ENCODE results near the gene SFSWAP.
"Not testable (repeated sequence)": the region's sequence is repeated elsewhere in the genome, so short reads cannot be mapped to it uniquely, and the experiment has no call there.

Gene SFSWAP

DNA sequence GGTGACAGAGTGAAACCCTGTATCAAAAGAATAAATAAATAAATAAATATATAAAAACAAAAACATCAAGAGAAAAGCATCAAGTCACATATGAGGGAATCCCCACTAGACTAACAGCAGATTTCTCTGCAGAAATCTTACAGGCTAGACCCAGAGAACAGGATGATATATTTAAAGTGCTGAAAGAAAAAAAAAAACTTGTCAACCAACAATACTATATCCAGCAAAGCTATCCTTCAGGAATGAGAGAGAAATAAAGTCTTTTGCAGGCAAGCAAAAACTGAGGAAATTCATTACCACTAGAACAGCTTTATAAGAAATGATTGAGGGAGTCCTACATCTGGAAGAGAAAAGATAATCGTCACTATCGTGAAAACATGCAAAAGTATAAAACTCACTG, 6.4 kb upstream of the SFSWAP start:
- DNase-seq: no peak

DNA sequence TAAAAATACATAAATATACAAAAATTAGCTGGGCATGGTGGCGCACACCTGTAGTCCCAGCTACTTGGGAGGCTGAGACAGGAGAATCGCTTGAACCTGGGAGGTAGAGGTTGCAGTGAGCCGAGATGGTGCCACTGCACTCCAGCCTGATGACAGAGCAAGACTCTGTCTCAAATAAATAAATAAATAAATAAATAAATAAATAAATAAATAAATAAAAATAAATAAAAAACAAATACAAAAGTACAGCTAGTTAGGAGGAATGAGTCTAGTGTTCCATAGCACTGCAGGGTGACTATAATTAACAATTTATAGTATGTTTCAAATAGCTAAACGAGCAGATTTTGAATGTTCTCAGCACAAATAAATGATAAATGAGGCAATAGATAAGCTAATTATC, 4.2 kb upstream of the SFSWAP start:
- DNase-seq: not testable (repeated sequence)

DNA sequence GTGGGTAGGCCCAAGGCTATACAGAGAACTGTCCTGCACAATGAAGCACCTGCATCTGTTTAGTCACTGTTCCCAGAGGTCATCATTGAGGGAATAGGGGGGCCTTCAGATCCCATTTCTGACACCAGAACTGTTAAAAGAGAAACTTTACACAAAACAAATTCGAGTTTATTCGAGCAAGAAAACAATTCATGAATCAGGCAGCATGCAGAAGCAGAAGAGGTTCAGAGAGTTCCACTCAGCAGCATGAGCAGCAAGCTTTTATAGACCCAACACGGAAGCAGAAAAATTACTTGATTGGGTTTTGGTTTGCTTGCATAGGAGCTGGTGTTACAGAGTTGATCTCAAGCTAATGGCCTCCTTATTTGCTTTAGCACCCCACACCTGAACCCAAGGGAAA, 1.7 kb upstream of the SFSWAP start:
- DNase-seq: no peak

DNA sequence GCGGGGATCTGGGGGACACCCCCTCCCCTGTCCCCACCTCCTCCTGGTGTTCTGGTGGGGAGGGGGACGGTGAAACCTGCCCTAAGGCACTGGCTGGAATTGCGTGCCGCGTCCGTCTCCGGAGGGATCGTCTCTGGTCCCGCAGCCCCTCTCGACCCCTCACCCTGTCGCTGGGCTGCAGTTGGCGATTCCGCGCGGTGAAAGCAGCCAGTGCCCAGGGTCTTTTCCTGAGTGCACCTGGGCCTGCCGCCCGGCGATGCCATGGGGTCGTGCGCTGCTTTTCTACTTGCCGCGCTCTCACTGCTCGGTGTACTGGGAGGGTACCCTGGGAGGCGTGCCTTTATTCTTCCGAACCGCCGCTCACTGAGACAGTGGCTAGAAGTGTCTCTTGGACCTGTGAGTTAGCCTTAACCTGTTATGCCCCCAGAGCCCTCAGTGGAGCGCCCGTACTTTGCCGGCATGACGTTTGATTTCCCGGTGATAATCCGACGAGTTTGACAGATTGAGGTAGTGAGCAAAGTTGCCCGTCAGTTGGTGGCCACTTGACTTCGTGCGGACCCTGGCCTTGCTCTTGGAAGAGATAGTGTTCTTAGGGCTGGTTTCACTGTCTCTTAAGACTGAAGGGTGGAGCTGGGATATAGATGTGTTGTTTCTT, 788 bp downstream of the SFSWAP start:
- DNase-seq: peak; percentile 23

DNA sequence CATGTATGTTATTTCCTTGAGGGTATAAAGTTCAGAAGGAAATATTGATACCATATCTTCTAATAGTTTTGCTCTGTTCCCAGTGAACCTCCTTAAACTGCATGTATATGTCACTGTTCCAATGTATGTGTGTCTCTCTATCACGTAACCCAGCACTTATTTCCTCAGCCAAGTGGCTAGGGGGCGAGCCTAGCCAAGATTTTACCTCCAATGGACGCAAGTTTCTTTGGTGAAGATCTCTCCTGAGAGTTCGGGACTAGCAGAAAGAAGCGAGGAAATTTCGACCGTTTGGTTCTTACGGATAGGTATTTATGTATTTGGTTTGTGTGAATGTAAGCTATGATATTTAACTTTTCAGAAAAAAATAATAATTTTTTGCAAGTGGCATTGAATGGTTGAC, 2.5 kb downstream of the SFSWAP start:
- no peak for DNase-seq

DNA sequence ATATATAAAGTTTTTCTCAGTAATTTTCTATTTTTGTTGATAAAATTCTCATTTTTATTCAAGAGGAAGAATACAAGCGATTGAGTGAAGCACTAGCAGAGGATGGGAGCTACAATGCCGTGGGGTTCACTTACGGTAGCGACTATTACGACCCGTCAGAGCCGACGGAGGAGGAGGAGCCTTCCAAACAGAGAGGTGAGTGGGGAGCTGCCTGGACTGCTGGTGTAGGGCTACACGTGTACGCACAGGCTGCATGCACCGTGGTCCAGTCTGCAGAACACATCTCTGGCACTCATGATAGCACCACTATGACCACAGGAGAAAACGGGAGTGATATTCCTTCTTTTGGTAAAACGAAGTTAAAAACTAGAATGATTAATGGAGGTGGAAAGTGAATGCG, 3.9 kb downstream of the SFSWAP start:
- DNase-seq: no peak

DNA sequence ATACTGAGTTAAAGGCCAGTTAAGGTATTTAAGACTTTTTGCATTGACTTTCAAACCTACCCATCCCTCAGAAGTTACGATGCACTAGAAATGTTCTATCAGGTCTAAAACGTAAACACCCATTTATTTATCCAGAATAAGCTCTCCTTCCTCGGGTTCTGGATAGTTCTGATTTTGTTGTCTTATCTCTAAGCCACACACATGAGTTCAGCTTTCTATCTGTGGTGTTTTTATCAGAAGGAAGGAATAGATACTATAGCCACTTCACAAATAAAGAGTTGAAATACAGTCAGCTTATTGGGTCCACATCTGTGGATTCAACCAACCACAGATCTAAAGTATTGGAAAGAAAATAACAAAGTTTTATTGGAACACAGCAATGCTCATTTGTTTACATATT, 5.4 kb downstream of the SFSWAP start:
- no peak for DNase-seq

DNA sequence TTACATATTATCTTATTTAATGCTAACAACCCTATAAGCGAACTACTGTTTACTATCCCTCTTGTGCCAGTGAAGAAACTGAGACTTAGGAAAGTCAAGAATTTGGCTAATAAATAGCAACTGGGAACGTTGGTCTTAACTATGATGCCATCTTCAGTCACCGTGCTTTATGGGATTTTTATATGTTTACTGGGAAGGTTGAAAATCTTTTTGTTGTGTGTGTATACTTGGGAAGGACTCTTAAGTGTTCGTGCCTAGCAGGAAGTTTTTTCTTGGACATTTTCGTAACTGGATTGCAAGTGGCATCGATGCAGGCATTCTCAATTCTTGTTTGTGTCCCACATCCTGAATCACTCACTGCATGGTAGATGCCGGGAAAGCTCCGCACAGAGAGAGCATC, 9.4 kb downstream of the SFSWAP start:
- DNase-seq: no peak

DNA sequence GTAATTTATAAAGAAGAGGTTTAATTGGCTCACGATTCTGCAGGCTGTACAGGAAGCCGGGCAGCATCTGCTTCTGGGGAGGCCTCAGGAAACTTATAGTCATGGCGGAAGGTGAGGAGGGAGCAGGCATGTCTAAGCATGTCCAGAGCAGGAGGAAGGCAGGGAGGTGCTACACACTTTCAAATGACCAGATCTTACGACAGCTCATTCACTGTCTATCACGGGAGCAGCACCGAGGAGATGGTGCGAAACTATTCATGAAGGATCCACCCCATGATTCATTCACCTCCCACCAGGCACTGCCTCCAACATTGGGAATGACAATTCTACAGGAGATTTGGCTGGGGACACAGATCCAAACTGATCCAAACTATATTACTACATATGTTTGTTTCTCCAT, 10.0 kb downstream of the SFSWAP start:
- DNase-seq: no peak

DNA sequence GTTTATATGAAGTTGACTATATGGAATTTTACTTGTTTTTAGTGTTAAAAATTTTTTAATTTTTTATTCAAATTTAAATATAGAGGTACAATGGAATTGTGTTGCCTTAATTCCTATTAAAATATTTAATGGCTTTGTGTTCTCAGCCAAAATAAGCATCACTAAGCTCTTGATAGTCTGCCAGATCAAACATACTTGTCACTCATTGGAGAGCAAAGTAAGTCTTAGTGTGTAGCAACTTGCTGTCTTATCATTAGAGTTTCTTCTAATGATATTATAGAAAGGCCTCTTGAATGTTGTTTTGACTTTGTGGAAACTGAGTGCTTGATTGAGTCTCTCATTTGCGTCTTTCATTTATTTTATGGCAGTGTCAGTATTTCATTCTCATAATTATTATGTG, 10.7 kb downstream of the SFSWAP start:
- DNase-seq: no peak

DNA sequence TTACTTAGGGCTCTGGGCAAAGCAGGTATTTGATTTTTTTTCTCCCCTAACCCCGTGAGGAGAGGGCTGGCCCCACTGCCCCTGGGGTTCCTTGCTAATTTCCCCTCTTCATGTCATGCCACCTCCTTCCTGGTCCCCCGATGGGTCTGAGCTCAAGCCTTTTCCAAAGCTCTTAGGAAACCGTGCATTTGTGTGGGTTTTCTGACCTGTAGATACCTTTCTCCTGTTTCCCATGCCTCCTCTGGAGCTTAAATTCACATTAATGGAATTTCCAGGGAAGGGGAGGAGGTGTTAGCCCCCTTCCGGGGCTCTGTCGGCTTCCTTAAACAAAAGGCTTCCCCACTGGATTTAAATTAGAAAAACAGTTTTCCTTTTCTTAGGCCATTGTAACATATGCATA, 12.6 kb downstream of the SFSWAP start:
- DNase-seq: no peak

DNA sequence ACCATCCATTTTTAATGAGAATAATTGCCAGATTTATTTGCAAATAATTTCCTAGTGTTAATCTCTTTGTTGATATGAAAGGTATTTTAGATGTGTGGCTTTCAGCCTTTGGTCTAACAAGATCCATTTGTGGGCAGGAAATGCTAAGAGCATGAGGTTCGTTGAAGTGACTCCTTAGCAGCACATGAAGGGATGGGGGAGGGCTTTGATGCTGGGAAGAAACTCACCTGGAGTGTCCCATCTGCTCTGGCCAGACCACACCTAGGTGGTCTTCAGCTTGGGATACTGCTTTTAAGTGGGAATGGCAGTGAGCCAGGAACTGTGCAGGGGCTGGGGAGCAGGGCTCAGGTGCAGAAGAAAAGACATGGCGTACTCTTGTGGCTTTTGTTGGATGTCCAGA, 13.6 kb downstream of the SFSWAP start:
- DNase-seq: no peak

DNA sequence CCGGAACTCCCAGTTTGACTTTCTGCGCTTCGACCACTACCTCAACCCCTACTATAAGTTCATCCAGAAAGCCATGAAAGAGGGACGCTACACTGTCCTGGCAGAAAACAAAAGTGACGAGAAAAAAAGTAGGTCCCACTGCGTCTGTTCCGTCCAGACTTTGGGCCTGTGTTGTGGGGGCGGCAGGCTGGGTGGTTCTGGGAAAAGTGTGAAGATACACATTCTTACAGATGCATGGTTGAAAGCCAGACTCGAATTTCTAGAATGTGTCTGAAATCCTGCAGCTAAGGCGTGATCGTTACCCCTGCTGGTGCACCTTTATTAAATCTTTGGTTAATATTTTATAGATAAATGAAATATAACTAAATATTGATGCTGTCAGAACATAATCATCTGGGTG, 14.6 kb downstream of the SFSWAP start:
- no peak for DNase-seq

DNA sequence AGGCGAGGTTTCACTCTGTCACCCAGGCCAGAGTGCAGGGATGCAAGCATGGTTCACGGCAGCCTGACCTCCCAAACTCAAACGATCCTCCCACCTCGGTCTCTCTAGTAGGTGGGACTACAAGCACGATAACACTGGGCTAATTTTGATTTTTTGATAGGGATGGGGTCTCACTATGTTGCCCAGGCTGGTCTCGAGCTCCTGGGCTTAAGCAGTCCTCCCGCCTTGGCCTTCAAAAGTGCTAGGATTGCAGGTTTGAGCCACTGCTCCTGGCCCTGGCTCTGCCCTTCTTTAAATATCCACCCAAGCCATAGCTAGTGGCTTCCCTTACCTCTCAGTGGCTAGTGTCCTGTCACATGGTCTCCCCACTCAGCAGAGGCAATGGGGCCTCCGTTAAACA, 17.8 kb downstream of the SFSWAP start:
- DNase-seq: no peak

DNA sequence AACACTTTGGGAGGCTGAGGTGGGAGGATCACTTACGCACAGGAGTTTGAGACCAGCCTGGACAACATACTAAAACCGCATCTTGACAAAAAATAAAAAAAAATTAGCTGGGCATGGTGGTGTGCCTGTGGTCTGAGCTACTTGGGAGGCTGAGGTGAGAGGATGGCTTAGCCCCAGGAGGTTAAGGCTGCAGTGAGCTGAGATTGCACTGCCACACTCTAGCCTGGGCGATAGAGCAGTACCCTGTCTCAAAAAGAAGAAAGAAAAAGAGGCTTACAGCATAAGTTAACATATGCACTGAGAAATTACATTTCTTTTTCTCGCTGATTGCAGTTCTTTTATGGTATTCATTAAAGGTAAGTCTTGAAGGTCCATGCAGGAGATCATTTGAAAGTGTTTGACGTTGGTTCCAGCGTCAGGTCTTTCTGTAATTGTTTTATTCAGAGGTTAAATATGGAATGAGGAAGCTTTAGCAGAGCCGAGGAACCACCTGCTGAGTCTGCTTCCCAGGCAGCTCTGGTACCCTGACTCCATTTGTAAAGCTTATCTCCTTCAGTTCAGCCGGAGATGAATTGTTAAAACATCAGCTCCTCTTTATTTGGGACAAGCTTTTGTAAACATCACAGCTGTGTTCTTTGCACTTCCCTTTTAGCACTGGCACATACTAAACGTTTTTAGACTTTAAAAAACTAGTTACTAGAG, 18.5 kb downstream of the SFSWAP start:
- DNase-seq: no peak

DNA sequence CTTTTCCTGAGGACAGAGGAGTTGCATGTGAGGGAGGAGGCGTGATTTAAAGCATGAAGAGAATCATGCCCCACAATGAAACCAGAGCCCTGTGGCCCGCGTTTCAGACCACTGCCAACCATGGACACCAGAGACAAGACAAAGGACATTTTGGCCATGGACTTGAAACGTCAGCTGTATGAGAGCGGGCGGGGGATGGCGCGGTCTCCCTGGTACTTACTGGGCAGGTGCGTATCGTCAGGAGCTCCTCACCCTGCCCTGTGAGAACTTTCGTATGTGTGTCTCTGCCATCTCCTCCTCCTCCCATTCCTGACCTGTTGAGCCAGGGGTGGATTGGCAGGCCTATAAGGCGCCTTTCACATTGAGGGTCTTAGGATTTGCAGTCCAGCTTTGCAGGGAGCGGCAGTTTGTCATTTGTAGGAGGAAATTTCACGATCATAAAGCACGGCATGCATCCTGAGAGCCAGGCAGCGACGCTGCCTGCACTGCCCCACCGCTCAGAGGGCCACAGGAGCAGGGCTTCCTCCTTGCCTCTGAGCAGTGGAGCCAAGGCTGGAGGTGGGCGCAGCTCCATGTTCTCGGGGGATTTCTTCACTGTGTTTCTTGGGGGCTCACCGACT, 22.2 kb downstream of the SFSWAP start:
- DNase-seq: no peak

DNA sequence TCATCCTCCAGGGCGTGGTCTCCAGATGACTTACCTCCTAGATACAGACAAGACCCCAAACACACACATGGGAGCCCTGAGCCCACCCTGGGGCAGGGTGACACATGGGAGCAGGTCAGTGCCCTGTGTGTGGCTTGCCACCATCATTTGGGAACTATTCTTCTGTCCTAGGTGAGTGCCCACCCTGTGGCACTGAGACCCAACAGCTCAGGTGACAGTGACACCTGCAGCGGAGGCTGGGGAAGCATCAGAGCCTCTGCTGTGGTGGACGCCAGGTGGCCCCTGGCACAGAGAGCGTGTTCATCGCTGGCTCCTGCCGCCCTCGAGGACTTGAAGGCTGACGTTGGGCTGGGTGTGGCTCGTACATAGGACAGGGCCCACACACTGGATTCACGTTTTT, 23.0 kb downstream of the SFSWAP start:
- no peak for DNase-seq

DNA sequence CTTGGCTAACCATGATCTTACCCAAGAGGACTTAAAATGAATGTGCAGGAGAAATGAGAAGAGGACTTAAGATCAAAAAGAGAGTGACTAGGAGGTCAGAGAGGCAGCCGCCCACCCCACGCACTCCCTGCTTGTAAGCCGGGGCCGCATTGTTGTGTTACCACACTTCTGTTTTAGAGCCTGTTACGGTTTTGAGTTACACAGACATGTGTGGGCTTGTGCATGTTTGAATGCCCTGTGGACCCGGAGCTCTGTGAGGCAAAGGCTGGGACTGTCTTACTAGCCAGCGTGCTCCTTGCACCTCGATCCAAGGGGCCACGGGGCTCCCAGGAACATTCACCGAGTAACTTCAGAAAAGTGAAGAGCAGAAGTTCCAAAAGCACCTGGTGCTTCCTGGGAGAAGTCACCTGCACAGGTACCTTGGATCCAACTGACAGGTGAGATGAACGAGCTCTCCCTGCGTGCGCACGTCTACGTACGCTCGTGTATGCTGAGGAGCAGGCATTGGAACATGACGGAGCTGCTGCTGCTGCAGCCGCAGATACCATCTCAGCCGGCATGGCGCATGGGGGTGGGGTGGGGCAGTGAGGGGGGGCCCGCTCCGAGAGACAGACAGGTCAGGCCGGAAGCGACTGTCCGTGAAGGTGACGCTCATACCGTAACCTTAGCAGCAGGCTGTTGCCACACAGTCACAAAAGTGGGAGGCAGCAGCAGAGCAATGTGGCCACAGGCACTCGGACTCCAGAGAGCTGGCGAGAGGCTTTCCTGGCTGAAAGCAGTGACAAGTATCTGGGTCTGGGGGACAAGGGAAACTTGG, 23.7 kb downstream of the SFSWAP start:
- no peak for DNase-seq

DNA sequence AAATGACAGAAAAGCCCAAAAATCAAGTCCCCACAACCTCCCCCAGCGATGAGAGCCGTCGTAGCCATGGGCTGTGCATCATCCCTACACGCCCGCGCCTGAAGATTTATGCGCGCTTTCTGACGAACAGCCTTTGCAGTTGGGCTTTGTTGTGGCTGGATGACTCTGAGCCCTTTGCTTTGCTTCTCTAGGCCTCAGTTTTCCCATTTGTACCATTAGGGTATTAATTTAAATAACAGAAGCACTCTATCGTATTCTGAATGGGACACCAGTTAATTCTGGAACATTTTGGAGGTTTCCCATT, 24.2 kb downstream of the SFSWAP start:
- no peak for DNase-seq

DNA sequence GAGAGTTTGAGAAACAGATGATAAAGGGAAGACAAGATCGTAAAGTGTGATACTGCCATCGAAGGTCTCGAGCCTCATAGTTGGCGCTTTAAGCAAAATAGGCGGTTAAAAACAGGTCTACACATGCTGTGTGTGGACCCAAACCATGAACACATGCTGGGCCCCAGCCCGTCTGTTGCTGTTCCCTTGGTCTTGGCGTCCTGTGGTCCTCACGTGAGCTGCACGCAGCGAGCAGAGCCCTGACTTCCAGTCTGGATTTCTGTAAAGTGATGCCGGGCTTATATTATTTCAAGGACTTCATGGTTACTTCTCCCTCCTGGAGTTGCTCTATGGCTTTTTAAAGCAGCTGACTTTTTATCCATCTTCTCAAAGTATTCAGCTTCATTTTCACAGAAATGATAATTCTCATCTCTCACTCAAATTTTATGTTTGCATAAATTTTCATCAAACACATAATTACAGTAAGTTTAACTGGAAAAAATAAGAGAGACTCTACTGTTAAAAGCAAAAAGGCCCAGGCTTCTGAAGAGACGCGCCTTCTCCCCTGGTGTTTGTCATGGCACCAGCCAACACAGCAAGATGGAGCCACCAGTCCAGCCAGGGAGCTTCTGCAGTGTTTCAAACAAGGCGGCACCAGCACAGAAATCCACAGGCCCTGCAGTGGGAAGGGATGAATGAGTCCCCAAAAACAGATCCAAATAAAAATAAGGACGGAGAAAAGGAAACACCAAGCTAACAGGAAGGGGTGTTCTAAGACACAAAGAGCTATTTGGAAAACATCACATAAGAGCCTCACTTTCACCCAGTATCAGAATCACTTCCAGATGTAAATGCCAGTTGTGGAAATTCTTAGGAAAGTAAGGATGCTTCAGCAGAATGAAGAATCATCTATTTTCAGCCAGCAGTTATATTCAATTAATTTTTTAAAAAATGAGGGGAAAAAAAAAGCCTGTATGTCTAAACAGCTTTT, 24.9 kb downstream of the SFSWAP start:
- no peak for DNase-seq

DNA sequence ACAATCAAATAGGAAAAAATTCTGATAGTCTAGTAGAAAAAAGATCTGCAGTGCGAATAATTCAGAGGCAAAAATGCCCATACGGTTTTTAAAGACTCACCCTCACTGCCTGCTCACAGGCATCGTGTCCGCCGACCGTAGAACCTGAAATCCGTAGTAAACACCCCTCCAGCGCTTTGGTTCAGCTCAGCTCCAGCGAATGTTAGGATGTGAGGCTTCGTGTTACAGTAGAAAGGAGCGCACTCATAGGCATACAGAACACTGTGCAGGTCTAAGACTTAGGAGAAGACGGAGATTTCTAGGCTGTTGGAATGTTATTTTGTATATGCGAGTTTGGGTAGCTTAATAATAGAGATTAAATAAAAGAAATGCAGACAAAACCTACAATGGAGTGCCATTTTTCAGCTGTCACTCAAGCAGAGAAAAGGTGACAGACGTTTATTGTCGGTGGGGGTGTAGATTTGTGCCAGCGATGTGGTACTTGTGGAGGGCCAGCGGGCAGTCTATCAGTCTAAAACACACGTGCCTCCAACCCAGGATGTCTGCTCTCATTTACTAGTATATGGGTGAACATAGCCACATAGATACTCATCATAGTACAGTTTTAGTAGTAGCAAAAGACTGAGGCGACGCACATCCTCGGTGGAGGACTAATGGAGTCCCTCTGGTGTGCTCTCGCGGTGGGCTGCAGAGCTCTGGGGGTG, 25.7 kb downstream of the SFSWAP start:
- DNase-seq: no peak
